Measurements from ENCODE around the gene RASD2. TPM values are rescaled to one million over a fixed set of nuclear protein-coding genes. Genes with fewer than 3 reads are reported as not detected.
"Not testable (repeated sequence)": the region's sequence is repeated elsewhere in the genome, so short reads cannot be mapped to it uniquely, and the experiment has no call there.

The RASD2 gene
- total RNA-seq, 1 donor from 2014 or later = 2.0 TPM

DNA sequence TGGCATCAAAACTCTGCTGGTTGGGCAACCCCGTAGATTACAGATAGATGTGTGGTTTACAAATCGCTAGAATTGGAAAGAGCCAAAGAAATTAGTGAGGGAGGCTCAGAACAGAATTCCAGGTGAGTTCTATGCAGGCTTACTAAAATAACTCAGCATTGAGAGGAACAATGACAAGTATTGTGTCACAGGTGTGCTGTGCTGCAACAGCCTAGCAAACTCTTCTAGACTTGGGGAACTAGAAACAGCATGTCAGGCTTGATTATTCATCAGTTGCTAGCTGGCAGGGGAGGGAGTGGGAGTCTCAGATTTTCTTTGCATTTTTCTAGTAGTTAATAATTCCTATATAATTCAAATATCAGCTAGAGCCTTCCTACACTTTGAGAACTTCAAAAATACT is 26.3 kb upstream of the RASD2 start:
- TF ChIP-seq POLR2AphosphoS5 (IDR thresholded peaks at IDR 0.05; ENCODE audit: insufficient read depth in 1 of 2, low read depth in 1 of 2) (no peak), POLR2A (IDR thresholded peaks at IDR 0.05) (no peak)
- TF ChIP-seq, protein P1, sequence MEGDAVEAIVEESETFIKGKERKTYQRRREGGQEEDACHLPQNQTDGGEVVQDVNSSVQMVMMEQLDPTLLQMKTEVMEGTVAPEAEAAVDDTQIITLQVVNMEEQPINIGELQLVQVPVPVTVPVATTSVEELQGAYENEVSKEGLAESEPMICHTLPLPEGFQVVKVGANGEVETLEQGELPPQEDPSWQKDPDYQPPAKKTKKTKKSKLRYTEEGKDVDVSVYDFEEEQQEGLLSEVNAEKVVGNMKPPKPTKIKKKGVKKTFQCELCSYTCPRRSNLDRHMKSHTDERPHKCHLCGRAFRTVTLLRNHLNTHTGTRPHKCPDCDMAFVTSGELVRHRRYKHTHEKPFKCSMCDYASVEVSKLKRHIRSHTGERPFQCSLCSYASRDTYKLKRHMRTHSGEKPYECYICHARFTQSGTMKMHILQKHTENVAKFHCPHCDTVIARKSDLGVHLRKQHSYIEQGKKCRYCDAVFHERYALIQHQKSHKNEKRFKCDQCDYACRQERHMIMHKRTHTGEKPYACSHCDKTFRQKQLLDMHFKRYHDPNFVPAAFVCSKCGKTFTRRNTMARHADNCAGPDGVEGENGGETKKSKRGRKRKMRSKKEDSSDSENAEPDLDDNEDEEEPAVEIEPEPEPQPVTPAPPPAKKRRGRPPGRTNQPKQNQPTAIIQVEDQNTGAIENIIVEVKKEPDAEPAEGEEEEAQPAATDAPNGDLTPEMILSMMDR (IDR thresholded peaks at IDR 0.05) = no peak
- H3K27me3 ChIP-seq = no peaks in the 10 kb centered on the region
- no peaks in the 10 kb centered on the region for H3K36me3 ChIP-seq
- no peaks in the 10 kb centered on the region for H3K4me1 ChIP-seq
- no peak for DNase-seq (ENCODE audit: extremely low spot score in 2 of 2)
- no peaks in the 10 kb centered on the region for H3K9me3 ChIP-seq
- intact Hi-C loops (cut with DNase I) = no loop called here
- no peak overlapping the region for H3K27ac ChIP-seq
- no peak overlapping the region for H3K4me3 ChIP-seq

DNA sequence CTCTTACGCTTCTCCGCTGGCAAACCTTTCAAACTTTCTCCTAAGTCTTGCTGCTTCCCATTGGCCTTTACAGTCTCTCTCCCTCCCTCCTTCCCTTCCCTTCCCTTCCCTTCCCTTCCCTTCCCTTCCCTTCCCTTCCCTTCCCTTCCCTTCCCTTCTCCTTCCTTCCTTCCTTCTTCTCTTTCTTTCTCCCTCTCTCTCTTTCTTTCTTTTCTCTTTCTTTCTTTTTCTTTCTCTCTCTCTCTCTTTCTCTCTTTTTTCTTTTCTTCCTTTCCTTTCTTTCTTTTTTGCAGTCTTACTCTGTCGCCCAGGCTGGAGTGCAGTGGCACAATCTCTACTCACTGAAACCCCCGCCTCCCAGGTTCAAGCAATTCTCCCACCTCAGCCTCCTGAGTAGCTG is 24.7 kb upstream of the RASD2 start:
- intact Hi-C loops (cut with DNase I) = not testable (repeated sequence)

DNA sequence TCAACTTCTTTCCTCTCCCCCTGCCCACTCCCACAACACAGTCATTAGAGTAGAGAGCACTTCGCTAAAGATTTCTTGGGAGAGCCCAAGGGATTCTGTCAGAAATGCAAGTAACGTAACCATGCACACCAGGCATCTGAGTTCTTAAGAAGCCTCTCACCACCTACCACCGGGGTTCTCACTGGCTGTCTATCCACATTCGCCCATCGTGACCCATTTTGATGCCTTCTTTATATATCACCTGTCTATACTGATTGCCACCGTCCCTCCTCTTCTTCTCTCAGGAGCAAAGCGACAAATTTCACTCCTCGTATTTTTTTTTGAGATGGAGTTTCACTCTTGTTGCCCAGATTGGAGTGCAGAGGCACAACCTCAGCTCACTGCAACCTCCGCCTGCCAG is 23.9 kb upstream of the RASD2 start:
- no peak for DNase-seq (ENCODE audit: extremely low spot score in 2 of 2)
- H3K27ac ChIP-seq = no peak overlapping the region
- H3K4me3 ChIP-seq = no peak overlapping the region
- intact Hi-C loops (cut with DNase I) = no loop called here
- H3K36me3 ChIP-seq = no peaks in the 10 kb centered on the region
- no peaks in the 10 kb centered on the region for H3K27me3 ChIP-seq
- no peaks in the 10 kb centered on the region for H3K9me3 ChIP-seq
- H3K4me1 ChIP-seq = no peaks in the 10 kb centered on the region
- TF ChIP-seq POLR2AphosphoS5 (IDR thresholded peaks at IDR 0.05; ENCODE audit: insufficient read depth in 1 of 2, low read depth in 1 of 2) (no peak), POLR2A (IDR thresholded peaks at IDR 0.05) (no peak)
- TF ChIP-seq, protein P1 (IDR thresholded peaks at IDR 0.05) = no peak

More for the DNA sequence above, 24.7 kb upstream of the RASD2 start:
- H3K27ac ChIP-seq; H3K9me3 ChIP-seq; H3K36me3 ChIP-seq; DNase-seq (ENCODE audit: extremely low spot score in 2 of 2); H3K4me1 ChIP-seq; H3K27me3 ChIP-seq; H3K4me3 ChIP-seq: not testable (repeated sequence)

DNA sequence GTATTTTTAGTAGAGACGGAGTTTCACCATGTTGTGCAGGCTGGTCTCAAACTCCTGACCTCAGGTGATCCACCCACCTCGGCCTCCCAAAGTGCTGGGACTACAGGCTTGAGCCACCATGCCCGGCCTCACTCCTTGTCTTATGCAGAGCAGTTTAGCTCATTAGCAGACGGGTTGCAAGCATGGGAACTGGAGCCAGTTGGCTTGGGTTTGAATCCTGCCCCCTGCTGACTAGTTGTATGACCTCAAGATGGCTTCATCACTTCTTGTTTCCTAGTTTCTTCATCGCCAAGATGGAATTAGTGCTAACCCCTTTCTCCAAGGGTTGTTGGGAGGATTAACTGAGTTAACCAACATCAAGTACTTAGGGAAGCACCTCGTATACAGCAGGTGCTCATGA is 23.4 kb upstream of the RASD2 start:
- TF ChIP-seq POLR2A (IDR thresholded peaks at IDR 0.05) = no peak
- no peak for TF ChIP-seq POLR2AphosphoS5 (IDR thresholded peaks at IDR 0.05; ENCODE audit: insufficient read depth in 1 of 2, low read depth in 1 of 2)
- TF ChIP-seq, protein P1 (IDR thresholded peaks at IDR 0.05) = no peak
- Histone ChIP-seq H3K4me3 (no peak overlapping the region), H3K9me3 (no peaks in the 10 kb centered on the region), H3K4me1 (no peaks in the 10 kb centered on the region), H3K27me3 (no peaks in the 10 kb centered on the region), H3K27ac (no peak overlapping the region), H3K36me3 (no peaks in the 10 kb centered on the region)
- no peak for DNase-seq (ENCODE audit: extremely low spot score in 2 of 2)
- intact Hi-C loops (cut with DNase I) = no loop called here

DNA sequence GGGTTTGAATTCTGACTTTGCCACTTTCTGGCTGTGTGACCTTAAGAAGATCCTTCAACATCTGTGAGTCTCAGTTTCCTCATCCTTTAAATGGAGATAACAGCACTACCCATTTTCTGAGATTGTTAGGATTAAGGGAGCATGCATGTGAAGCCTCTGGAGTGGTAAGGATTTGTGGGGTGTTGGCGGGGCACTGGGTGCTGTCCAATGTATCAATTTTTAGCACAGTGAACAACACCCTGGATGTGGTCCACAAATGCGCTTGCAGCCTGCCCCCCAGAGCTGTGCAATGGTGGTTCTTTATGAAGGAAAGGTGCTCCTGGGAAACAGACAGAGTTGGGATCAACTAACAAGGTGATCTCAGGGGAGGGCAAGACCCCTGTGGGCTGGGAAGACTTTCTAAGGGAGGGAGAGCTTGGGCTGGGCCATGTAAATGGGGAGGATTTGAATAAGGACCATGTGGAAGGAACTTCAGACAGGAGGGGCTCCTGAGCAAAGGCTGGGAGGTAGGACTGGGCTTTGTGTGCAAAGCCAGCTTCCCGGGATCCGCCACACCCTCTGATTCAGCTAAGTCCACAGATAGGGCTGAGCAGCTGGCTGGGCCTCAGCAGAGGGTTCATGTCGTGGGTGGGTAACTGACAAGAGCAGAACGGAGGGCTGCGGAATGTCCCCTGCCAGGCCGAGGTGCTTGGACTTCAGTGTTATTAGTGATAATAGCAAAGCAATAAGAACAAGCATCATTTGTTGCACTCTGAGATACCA is 22.7 kb upstream of the RASD2 start:
- no peaks in the 10 kb centered on the region for H3K36me3 ChIP-seq
- no peak for DNase-seq (ENCODE audit: extremely low spot score in 2 of 2)
- intact Hi-C loops (cut with DNase I) = no loop called here
- no peak overlapping the region for H3K27ac ChIP-seq
- no peak overlapping the region for H3K4me3 ChIP-seq
- TF ChIP-seq POLR2AphosphoS5 (IDR thresholded peaks at IDR 0.05; ENCODE audit: insufficient read depth in 1 of 2, low read depth in 1 of 2) (no peak), POLR2A (IDR thresholded peaks at IDR 0.05) (no peak)
- TF ChIP-seq, protein P1 (IDR thresholded peaks at IDR 0.05) = no peak
- no peaks in the 10 kb centered on the region for H3K4me1 ChIP-seq
- no peaks in the 10 kb centered on the region for H3K27me3 ChIP-seq
- H3K9me3 ChIP-seq = no peaks in the 10 kb centered on the region

Measured in vagina (tissue), 2 donors.